HepG2 (cell line): Measurements from ENCODE around the gene CYSLTR1.

Experiments used
- MIER2 ChIP-seq: IDR thresholded peaks from 2 replicates; pipeline ENCODE4 v1.6.1; 2016; ENCODE audit warnings: missing biosample characterization, missing genetic modification reagents
- PBX3 ChIP-seq: sonication (generic); formaldehyde crosslinking; IDR thresholded peaks from 2 replicates; pipeline ENCODE4 v1.8.1; 2023; ENCODE audit warnings: missing genetic modification reagents, inconsistent platforms, borderline replicate concordance
- POLR2A ChIP-seq, 2 experiments: IDR thresholded peaks; 2 replicates each; pipeline ENCODE4 v1.6.1; 2011; ENCODE audit warnings: low read depth in 2 of 2, low read length in 2 of 2, mild to moderate bottlenecking in 1 of 2, moderate library complexity in 1 of 2; ENCODE audit not compliant: insufficient read depth in 1 of 2
- RARG ChIP-seq: sonication (generic); formaldehyde crosslinking; IDR thresholded peaks from 2 replicates; pipeline ENCODE4 v1.4.0; 2020; ENCODE audit warnings: low read depth, mild to moderate bottlenecking, missing genetic modification reagents
- TARDBP ChIP-seq: sonication (generic); formaldehyde crosslinking; IDR thresholded peaks from 2 replicates; pipeline ENCODE4 v1.8.0; 2022; ENCODE audit warnings: mild to moderate bottlenecking, missing genetic modification reagents
- TERF1 ChIP-seq: sonication (generic); formaldehyde crosslinking; IDR thresholded peaks from 2 replicates; pipeline ENCODE4 v1.8.0; 2022; ENCODE audit warnings: mild to moderate bottlenecking, missing genetic modification reagents, moderate library complexity
- ZNF101 ChIP-seq: sonication (generic); formaldehyde crosslinking; IDR thresholded peaks from 2 replicates; pipeline ENCODE4 v1.4.0; 2020; ENCODE audit warnings: mild to moderate bottlenecking, low read depth, missing genetic modification reagents, borderline replicate concordance

- no peak for TF ChIP-seq TARDBP (CRISPR knock-in tag)
- TF ChIP-seq RARG: no peak
- no peak for TF ChIP-seq MIER2 (CRISPR knock-in tag)
- TF ChIP-seq ZNF101: no peak
- TF ChIP-seq TERF1: no peak
- no peak for TF ChIP-seq PBX3 (CRISPR knock-in tag)
- no peak for TF ChIP-seq POLR2A (IDR thresholded peaks at IDR 0.05; ENCODE audit: insufficient read depth in 1 of 2, low read depth in 2 of 2, low read length in 2 of 2)
Observed at GRCh38 chrX:78237127-78237526, 90.3 kb downstream of the CYSLTR1 start.
